ENCODE measurements around the gene ARFIP1.

Gene ARFIP1

GRCh38 chr4:152957437-152958171, 177.8 kb downstream of the ARFIP1 start:
- no peaks in the 10 kb centered on the region for H3K36me3 Mint-ChIP-seq (ENCODE audit: low read depth)
- H3K27me3 Mint-ChIP-seq: no peaks in the 10 kb centered on the region
- H3K4me1 Mint-ChIP-seq (ENCODE audit: low read depth): peaks cover 4% of the 10 kb centered on the region
- H3K9me3 Mint-ChIP-seq: no peaks in the 10 kb centered on the region
- no peak overlapping the region for H3K27ac Mint-ChIP-seq
- H3K4me3 Mint-ChIP-seq: no peak overlapping the region

- no peak overlapping the region for H3K4me3 Mint-ChIP-seq
- no peaks in the 10 kb centered on the region for H3K9me3 Mint-ChIP-seq
- H3K4me1 Mint-ChIP-seq (ENCODE audit: low read depth): peaks cover 4% of the 10 kb centered on the region
- H3K27ac Mint-ChIP-seq: no peak overlapping the region
- no peaks in the 10 kb centered on the region for H3K36me3 Mint-ChIP-seq (ENCODE audit: low read depth)
- no peaks in the 10 kb centered on the region for H3K27me3 Mint-ChIP-seq
These were observed 179.3 kb downstream of the ARFIP1 start for GRCh38 chr4:152959080-152959479.

DNA sequence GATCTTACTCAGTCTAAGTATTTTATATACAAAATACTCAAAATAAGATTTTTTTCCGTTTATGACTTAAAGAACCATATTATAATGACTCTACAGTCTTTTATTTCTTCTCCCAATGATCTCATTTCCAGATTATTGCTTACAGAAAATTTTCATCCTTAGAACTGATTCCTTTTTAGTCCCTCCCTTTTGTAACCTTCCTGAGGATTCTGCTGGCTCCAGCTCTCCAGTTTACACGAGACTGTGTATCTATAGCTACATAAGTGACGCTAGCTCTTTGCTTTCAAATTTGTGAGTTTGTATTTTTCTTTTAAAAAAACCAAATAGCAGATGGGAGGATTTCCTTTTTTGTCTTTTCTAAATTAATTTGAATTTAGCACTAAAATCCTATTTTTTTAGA, 180.3 kb downstream of the ARFIP1 start:
- Mint-ChIP-seq H3K27me3 (no peaks in the 10 kb centered on the region), H3K9me3 (no peaks in the 10 kb centered on the region), H3K4me1 (ENCODE audit: low read depth) (peaks cover 4% of the 10 kb centered on the region)

DNA sequence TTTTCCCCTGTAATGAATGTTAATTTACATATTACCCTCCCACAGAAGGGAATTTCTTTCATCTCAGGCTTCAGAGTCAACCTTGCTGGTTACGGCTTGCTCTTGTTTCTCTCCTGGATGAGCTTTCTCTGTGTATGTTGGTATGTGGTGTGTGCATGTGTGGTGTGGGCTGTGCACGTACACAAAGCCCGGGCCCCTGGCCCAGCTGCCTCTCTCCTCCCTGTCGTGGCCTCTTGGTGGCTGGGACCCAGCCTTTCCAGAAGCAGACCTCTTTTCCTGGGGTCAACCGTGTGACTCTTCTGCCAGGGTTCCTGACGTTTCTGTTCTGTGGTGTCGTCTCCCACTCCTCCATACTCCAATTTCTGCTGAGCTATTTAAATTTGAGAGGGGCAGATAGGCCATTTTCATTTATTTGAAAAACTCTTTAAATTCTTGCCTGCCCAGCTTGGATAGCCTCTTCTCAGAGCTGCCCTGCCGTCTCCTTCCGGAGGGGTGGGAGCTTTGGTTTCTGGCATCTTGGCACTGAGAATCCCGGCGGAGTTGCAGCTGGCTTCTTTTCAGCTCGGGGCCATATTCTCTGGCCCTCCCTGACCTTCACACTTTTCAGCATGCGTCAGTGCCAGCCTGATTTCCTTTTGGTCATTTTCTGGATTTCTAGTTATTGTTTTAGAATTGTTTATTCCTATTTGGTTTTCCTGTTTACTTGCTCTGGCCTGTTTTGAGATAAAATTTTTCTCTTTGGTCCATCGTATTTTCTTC, 181.4 kb downstream of the ARFIP1 start:
- no peaks in the 10 kb centered on the region for H3K9me3 Mint-ChIP-seq
- H3K27ac Mint-ChIP-seq: no peak overlapping the region
- no peaks in the 10 kb centered on the region for H3K36me3 Mint-ChIP-seq (ENCODE audit: low read depth)
- H3K4me1 Mint-ChIP-seq (ENCODE audit: low read depth): peaks cover 4% of the 10 kb centered on the region
- no peak overlapping the region for H3K4me3 Mint-ChIP-seq
- no peaks in the 10 kb centered on the region for H3K27me3 Mint-ChIP-seq

More for the DNA sequence above, 180.3 kb downstream of the ARFIP1 start:
- Mint-ChIP-seq H3K4me3 (no peak overlapping the region), H3K27ac (no peak overlapping the region), H3K36me3 (ENCODE audit: low read depth) (no peaks in the 10 kb centered on the region)

GRCh38 chr4:152961773-152962115, 182.0 kb downstream of the ARFIP1 start:
- Mint-ChIP-seq H3K9me3 (no peaks in the 10 kb centered on the region), H3K4me1 (ENCODE audit: low read depth) (peaks cover 4% of the 10 kb centered on the region), H3K27me3 (no peaks in the 10 kb centered on the region), H3K4me3 (no peak overlapping the region), H3K27ac (no peak overlapping the region), H3K36me3 (ENCODE audit: low read depth) (no peaks in the 10 kb centered on the region)

All from stimulated activated naive CD8-positive, alpha-beta T cell treated with anti-CD3 and anti-CD28 coated beads, Interleukin-15, Interleukin-2, amounts not matched to agents 100 ng/mL and 50 ng/mL, for 24 hours (primary cell).